SK-N-MC (cell line): ENCODE results near the gene CNPY3.
"Not testable (repeated sequence)": the region's sequence is repeated elsewhere in the genome, so short reads cannot be mapped to it uniquely, and the experiment has no call there.

Source experiments
- DNase-seq: peaks from one replicate; pipeline ENCODE4 v3.0.0-alpha.2; 2011; ENCODE audit warnings: low read depth, low spot score
- H3K27ac ChIP-seq: fragments of 200-600 bp; sonication (generic); 2 replicates; pipeline ENCODE4 v1.5.1; 2016; ENCODE audit warnings: mixed run types
- H3K36me3 ChIP-seq: fragments of 200-600 bp; sonication (generic); 2 replicates; pipeline ENCODE4 v1.6.1; 2017; ENCODE audit warnings: antibody characterized with exemption, low read length, mixed read lengths; ENCODE audit not compliant: insufficient read depth
- H3K4me3 ChIP-seq: fragments of 200-600 bp; sonication (generic); 2 replicates; pipeline ENCODE4 v1.5.1; 2016
- H3K9ac ChIP-seq: fragments of 200-600 bp; sonication (generic); 2 replicates; pipeline ENCODE4 v1.8.0; 2017; ENCODE audit warnings: mixed run types, mixed read lengths; ENCODE audit not compliant: insufficient read length
- H3K9me3 ChIP-seq: fragments of 200-600 bp; sonication (generic); 2 replicates; pipeline ENCODE4 v1.6.1; 2017; ENCODE audit warnings: low read depth, mild to moderate bottlenecking, antibody characterized with exemption, low read length, moderate library complexity, mixed read lengths
- EZH2 ChIP-seq: fragments of 200-600 bp; sonication (generic); IDR thresholded peaks from one replicate; pipeline ENCODE4 v1.6.1; 2017; ENCODE audit warnings: antibody characterized with exemption
- FOXP2 ChIP-seq: optimal IDR thresholded peaks from 2 replicates; pipeline ENCODE3; 2011; ENCODE audit warnings: mild to moderate bottlenecking, moderate library complexity; ENCODE audit not compliant: insufficient read depth; ENCODE audit errors: extremely low read length, control extremely low read depth
- POLR2AphosphoS5 ChIP-seq: IDR thresholded peaks from 2 replicates; pipeline ENCODE4 v1.6.1; 2012; ENCODE audit warnings: mild to moderate bottlenecking, low read depth, low read length, borderline replicate concordance

Gene CNPY3

DNA sequence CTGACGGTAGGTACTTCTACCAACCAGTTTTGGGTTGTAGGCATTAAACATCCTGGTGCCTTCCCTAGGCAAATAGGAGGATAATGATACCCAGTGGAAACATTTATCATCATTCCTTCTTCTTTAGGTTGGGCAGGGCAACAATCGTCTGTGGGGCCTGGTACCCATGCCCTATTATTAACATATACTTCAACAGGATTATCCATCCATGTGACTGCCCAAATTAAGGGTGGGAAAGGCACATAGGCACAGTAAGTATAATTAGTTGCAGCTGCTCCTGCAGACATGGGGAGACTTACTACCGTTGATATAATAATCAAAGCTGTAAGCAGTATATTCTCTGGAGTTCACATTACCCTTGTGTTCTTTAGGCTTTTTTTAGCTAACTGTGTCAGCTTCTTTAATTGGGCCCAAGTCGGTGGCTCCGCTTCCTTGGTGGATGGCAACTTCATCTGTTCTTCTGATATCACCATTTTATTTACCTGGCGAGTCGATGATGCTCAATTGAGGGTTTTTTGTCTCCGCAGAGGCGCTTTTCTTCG, 33.0 kb upstream of the CNPY3 start:
- H3K4me3 ChIP-seq, result no peak overlapping the region
- H3K9ac ChIP-seq, result no peak overlapping the region
- no peaks in the 10 kb centered on the region for H3K36me3 ChIP-seq
- no peaks in the 10 kb centered on the region for H3K9me3 ChIP-seq
- H3K27ac ChIP-seq, result peak overlapping the region; percentile 31; the same call in 1 of the 2 replicates
- TF ChIP-seq EZH2, result no peak
- no peak for TF ChIP-seq POLR2AphosphoS5
- TF ChIP-seq FOXP2, result no peak
- DNase-seq, result no peak

DNA sequence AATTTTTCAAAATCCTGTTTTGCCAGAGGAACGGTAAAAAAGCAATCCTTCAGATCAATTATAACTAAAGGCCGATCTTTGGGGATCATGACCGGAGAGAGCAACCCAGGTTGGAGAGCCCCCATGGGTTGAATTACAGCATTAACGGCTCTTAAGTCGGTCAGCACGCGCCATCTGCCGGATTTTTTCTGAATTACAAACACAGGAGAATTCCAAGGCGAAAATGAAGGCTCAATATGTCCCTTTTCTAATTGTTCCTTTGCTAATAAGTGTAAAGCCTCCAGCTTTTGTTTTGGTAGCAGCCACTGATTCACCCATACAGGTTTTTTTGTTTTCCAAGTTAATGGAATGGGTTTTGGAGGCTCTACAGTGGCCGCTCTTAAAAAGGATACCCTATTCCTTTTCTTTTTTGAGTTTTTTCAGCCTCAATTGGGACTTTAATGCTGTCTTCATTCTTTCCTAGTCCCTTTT, 30.4 kb upstream of the CNPY3 start:
- Histone ChIP-seq H3K9ac (no peak overlapping the region), H3K9me3 (no peaks in the 10 kb centered on the region), H3K27ac (peak overlapping the region; percentile 75; the same call in 1 of the 2 replicates), H3K36me3 (no peaks in the 10 kb centered on the region), H3K4me3 (peak overlapping the region; percentile 53)
- TF ChIP-seq FOXP2 (no peak), POLR2AphosphoS5 (no peak), EZH2 (no peak)
- no peak for DNase-seq

DNA sequence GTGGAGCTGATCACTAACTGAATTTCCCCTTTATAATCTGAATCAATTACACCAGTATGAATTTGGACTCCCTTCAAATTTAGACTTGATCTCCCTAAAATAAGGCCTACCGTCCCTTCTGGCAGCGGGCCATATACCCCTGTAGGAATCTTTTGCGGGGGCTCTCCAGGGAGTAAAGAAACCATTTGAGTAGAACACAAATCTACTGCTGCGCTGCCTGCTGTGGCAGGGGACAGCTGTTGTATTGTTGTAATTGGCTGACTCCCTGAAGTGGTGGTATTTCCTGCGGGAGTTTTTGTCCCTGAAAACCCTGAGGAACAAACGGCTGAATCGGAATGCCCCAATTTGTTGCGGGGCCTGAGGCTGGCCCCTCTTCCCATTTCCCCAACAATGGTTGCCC, 29.4 kb upstream of the CNPY3 start:
- peak overlapping the region; percentile 52 for H3K4me3 ChIP-seq
- no peak for TF ChIP-seq FOXP2
- no peak for TF ChIP-seq POLR2AphosphoS5
- no peak for TF ChIP-seq EZH2
- H3K36me3 ChIP-seq, result no peaks in the 10 kb centered on the region
- no peak overlapping the region for H3K9ac ChIP-seq
- H3K9me3 ChIP-seq, result no peaks in the 10 kb centered on the region
- peak overlapping the region; percentile 31; the same call in 1 of the 2 replicates for H3K27ac ChIP-seq
- DNase-seq, result no peak

DNA sequence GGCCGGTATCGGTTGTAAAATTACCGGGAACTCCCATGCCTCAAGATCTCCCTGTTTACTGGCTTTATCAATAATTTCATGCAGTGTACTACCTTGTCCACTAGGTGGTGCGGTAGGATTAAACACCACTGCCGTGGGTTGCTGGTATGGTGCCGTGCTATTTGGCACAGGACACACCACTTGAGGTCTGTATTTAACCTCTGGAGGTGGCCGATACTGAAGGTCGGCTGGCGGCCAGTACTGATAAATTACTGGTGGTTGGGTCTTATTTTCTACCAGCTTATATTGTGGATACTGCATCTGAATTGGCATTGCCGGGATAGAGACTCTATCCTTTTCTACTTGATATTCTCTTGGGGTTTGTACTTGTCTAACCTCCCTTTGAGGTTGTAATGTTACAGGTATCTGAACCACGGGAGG, 27.7 kb upstream of the CNPY3 start:
- Histone ChIP-seq H3K36me3 (no peaks in the 10 kb centered on the region), H3K9ac (no peak overlapping the region), H3K4me3 (peak overlapping the region; percentile 66), H3K9me3 (no peaks in the 10 kb centered on the region), H3K27ac (no peak overlapping the region)
- DNase-seq, result no peak
- no peak for TF ChIP-seq POLR2AphosphoS5

DNA sequence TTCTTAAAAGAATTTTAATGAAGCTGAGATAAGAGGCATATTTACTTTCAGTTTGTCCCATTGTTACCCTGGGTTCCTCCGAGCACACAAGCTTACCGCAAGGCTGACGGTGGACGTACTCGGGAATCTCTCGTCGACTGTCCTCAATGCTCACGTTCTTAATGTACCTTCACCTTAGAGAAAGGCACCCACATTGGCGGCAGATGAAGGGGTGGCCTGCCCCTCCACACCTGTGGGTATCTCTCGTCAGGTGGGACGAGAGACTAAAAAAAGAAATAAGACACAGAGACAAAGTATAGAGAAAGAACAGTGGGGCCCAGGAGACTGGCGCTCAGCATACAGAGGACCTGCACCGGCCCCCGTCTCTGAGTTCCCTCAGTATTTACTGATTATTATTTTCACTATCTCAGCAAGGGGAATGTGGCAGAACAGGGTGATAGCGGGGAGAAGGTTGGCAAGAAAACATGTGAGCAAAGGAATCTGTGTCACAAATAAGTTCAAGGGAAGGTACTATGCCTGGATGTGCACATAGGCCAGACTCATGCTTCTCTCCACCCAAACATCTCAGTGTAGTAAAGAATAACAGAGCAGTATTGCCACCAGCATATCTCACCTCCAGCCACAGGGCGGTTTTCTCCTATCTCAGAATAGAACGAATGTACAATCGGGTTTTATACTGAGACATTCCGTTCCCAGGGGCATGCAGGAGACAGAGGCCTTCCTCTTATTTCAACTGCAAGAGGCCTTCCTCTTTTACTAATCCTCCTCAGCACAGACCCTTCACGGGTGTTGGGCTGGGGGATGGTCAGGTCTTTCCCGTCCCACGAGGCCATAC, 26.6 kb upstream of the CNPY3 start:
- not testable (repeated sequence) for H3K27ac ChIP-seq, H3K36me3 ChIP-seq, DNase-seq, H3K4me3 ChIP-seq, H3K9me3 ChIP-seq, H3K9ac ChIP-seq

DNA sequence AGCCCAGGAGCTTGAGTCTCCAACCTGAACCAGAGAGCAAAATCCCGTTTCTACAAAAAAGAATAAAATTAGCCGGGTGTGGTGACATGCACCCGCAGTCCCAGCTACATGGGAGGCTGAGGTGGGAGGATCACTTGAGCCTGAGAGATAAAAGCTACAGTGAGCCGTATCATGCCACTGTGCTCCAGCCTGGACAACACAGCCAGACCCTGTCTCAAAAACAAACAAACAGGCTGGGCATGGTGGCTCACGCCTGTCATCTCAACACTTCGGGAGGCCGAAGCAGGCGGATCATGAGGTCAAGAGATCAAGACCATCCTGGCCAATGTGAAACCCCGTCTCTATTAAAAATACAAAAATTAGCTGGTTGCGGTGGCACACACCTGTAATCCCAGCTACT, 24.8 kb upstream of the CNPY3 start:
- H3K4me3 ChIP-seq, result no peak overlapping the region
- no peak overlapping the region for H3K9ac ChIP-seq
- no peaks in the 10 kb centered on the region for H3K9me3 ChIP-seq
- H3K36me3 ChIP-seq, result no peaks in the 10 kb centered on the region
- no peak overlapping the region for H3K27ac ChIP-seq
- no peak for DNase-seq
- no peak for TF ChIP-seq POLR2AphosphoS5
- TF ChIP-seq FOXP2, result no peak
- no peak for TF ChIP-seq EZH2

DNA sequence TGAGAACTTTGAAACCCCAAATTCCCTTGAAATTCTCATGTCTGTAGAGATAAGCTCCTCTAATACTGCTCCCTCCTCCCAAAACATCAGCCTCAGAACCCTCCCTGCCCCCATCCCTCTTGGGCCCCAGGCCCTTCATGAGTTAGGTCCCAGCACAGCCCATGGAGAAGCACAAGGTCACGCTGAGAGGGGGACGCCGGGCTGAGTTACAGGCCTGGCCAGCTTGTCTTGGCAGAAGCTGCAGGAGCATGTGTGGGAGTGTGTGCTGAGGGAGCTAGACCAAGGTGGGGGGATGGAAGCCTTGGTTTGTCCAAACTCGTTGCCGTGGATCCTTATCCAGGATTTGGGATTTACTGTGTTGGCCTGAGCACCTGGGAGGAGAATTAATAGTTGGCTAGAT, 21.9 kb upstream of the CNPY3 start:
- no peak overlapping the region for H3K9ac ChIP-seq
- TF ChIP-seq POLR2AphosphoS5 (no peak), FOXP2 (no peak), EZH2 (no peak)
- no peak for DNase-seq
- no peak overlapping the region for H3K4me3 ChIP-seq
- H3K9me3 ChIP-seq, result no peaks in the 10 kb centered on the region
- no peaks in the 10 kb centered on the region for H3K36me3 ChIP-seq
- no peak overlapping the region for H3K27ac ChIP-seq

DNA sequence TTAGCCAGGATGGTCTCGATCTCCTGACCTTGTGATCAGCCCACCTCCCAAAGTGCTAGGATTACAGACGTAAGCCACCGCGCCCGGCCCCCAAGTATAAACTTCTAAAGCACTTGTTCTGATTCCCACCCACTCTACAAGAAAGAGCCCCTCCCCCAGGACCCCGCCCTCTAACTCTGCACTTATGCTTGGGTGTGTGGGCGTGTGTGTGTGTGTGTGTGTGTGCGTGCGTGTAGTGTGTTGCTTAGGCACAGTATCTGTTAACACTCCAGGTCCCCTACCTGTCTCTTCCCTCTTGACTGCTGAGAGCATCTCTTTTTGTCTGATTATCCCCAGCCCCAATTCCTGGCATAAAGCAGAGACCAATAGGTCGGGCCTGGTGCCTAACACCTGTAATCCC, 19.4 kb upstream of the CNPY3 start:
- H3K9ac ChIP-seq, result no peak overlapping the region
- H3K27ac ChIP-seq, result no peak overlapping the region
- TF ChIP-seq POLR2AphosphoS5 (no peak), FOXP2 (no peak), EZH2 (no peak)
- H3K4me3 ChIP-seq, result no peak overlapping the region
- no peak for DNase-seq
- H3K36me3 ChIP-seq, result no peaks in the 10 kb centered on the region
- no peaks in the 10 kb centered on the region for H3K9me3 ChIP-seq
